AG04450 (cell line): ENCODE measurements around the gene TMEM109. TPM values are rescaled to one million over a fixed set of nuclear protein-coding genes. Genes with fewer than 3 reads are reported as not detected.

Experiments used
- CTCF ChIA-PET: fragments of 300-600, 350-600 bp; formaldehyde crosslinking; extraction: SDS; loops from one replicate; lab custom pipeline; 2022; ENCODE audit warnings: antibody characterized with exemption, inconsistent platforms; lab: Charles Lee
- POLR2A ChIA-PET: fragments of 350-600 bp; formaldehyde crosslinking; extraction: SDS; loops from one replicate; lab custom pipeline; 2021; ENCODE audit warnings: antibody characterized with exemption, inconsistent platforms; lab: Yijun Ruan, JAX
- DNase-seq: peaks from one replicate; pipeline ENCODE4 v3.0.0-alpha.2; 2011; ENCODE audit warnings: low read depth, low spot score
- H3K27ac ChIP-seq: one replicate; pipeline ENCODE4 v1.5.1; 2012; ENCODE audit warnings: low read depth, low read length, control low read depth
- H3K27me3 ChIP-seq: one replicate; pipeline ENCODE4 v1.6.0; 2012; ENCODE audit warnings: low read length; ENCODE audit not compliant: control insufficient read depth, insufficient read depth
- H3K4me3 ChIP-seq: 2 replicates; pipeline ENCODE4 v1.5.1; 2011; ENCODE audit warnings: mild to moderate bottlenecking, low read depth, low read length, control low read depth
- H3K9me3 ChIP-seq: 2 replicates; pipeline ENCODE4 v1.5.1; 2012; ENCODE audit warnings: low read length; ENCODE audit not compliant: control insufficient read depth, insufficient read depth
- polyA plus RNA-seq: library from polyadenylated mRNA; depleted of rRNA; stranded (reverse); fragments of >200 nt; gene quantifications from 2 replicates; pipeline ENCODE4 v1.2.3, GENCODE V29; 2011
- TF ChIP-seq, protein P1 (sequence below): IDR thresholded peaks from 2 replicates; pipeline ENCODE4 v1.5.1; 2011; ENCODE audit warnings: low read depth, low read length, control low read depth, inconsistent platforms

TMEM109 gene
- polyA plus RNA-seq, 1 experiment = 36.2 TPM

GRCh38 chr11:60937811-60938210 is 23.9 kb downstream of the TMEM109 start:
- no peak overlapping the region for H3K27ac ChIP-seq
- ChIA-PET POLR2A (no interaction called here), CTCF (no interaction called here)
- H3K4me3 ChIP-seq = no peak overlapping the region
- TF ChIP-seq, protein P1, sequence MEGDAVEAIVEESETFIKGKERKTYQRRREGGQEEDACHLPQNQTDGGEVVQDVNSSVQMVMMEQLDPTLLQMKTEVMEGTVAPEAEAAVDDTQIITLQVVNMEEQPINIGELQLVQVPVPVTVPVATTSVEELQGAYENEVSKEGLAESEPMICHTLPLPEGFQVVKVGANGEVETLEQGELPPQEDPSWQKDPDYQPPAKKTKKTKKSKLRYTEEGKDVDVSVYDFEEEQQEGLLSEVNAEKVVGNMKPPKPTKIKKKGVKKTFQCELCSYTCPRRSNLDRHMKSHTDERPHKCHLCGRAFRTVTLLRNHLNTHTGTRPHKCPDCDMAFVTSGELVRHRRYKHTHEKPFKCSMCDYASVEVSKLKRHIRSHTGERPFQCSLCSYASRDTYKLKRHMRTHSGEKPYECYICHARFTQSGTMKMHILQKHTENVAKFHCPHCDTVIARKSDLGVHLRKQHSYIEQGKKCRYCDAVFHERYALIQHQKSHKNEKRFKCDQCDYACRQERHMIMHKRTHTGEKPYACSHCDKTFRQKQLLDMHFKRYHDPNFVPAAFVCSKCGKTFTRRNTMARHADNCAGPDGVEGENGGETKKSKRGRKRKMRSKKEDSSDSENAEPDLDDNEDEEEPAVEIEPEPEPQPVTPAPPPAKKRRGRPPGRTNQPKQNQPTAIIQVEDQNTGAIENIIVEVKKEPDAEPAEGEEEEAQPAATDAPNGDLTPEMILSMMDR = no peak
- no peak for DNase-seq
- no peaks in the 10 kb centered on the region for H3K9me3 ChIP-seq
- peaks cover 2% of the 10 kb centered on the region for H3K27me3 ChIP-seq

GRCh38 chr11:60938500-60938899 is 24.5 kb downstream of the TMEM109 start:
- H3K4me3 ChIP-seq = no peak overlapping the region
- CTCF ChIA-PET = interaction anchor here (2.0 kb wide), 1 partner anchor 248 kb away, joined by 5 read pairs; no protein-coding TSS in a partner anchor

GRCh38 chr11:60939301-60939700 is 25.3 kb downstream of the TMEM109 start:
- CTCF ChIA-PET = interaction anchor here (1.6 to 2.0 kb wide), 2 partner anchors 234 to 248 kb away, joined by 4 to 5 read pairs; no protein-coding TSS in a partner anchor
- Histone ChIP-seq H3K4me3 (no peak overlapping the region), H3K27ac (no peak overlapping the region), H3K9me3 (no peaks in the 10 kb centered on the region), H3K27me3 (peaks cover 2% of the 10 kb centered on the region)
- TF ChIP-seq, protein P1 = no peak
- no peak for DNase-seq
- POLR2A ChIA-PET = interaction anchor here (0.5 kb wide), 1 partner anchor 9 kb away, joined by 4 read pairs; no protein-coding TSS in a partner anchor

More at GRCh38 chr11:60938500-60938899, 24.5 kb downstream of the TMEM109 start:
- no peaks in the 10 kb centered on the region for H3K9me3 ChIP-seq
- DNase-seq = no peak
- POLR2A ChIA-PET = interaction anchor here (0.6 kb wide), 1 partner anchor 17 kb away, joined by 4 read pairs; no protein-coding TSS in a partner anchor
- TF ChIP-seq, protein P1 = no peak
- H3K27ac ChIP-seq = no peak overlapping the region
- H3K27me3 ChIP-seq = peaks cover 2% of the 10 kb centered on the region

DNA sequence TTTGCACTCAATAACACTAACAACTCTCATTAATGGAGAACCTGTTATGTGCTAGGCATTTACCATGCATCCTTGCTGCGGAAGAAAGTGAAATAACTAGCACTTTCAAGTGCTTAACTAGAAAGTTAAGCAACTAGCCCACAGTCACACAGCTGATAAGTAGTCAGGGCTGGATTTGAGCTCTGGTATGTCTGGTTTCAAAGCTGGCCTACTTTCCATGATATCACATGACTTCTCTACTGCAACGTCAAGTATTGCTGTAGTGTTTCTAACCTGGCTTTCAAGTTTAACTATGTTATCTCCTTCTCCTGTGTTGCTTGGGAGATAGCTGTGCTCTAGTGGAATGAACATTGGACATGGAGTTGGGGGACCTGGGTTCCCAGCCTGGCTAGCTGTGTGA is 25.9 kb downstream of the TMEM109 start:
- POLR2A ChIA-PET = interaction anchor here (0.5 to 1.2 kb wide), 2 partner anchors 14 to 24 kb away, joined by 3 to 4 read pairs; no protein-coding TSS in a partner anchor
- Histone ChIP-seq H3K9me3 (no peaks in the 10 kb centered on the region), H3K27ac (no peak overlapping the region), H3K27me3 (peaks cover 2% of the 10 kb centered on the region), H3K4me3 (no peak overlapping the region)
- CTCF ChIA-PET = interaction anchor here (1.6 to 2.0 kb wide), 4 partner anchors 12 to 247 kb away, joined by 4 to 5 read pairs (median 4); no protein-coding TSS in a partner anchor
- TF ChIP-seq, protein P1 = no peak
- no peak for DNase-seq

DNA sequence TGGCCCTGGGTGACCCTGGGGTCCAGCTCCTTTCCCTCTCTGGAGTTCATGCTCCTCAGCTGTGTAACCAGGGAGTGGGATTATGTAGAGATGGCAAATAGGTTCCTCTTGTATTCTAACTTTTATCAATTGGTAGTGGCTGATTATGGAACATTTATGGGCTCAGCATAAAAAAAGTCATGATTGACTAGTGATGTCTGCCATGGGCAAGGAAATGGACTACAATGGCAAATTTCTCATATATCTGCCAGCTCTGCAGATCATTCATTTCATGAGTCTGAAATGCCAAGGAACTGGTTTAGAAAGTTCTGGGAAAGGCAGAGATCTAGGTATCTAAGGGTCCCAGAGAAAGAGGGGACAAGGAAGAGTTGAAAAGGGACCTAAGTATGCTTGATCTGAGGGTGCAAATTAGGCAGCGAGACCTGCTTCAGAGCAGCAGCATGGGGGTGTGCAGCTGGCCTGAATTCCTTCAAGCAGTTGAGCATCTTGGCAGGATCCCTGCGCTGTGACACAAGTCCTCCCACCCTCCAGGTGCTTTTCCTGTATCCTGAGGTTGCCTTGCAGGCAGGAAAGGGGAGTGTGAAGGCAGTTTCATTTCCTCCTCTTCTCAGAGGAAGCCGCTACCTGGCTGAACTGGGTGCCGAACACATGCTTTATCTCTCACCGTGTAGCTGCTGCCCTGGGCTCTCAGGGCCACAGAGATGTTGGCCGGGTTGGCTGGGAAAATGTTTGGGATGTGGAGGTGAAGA is 27.6 kb downstream of the TMEM109 start:
- no peaks in the 10 kb centered on the region for H3K9me3 ChIP-seq
- ChIA-PET CTCF (interaction anchor here (1.3 to 1.6 kb wide), 3 partner anchors 13 to 42 kb away, joined by 3 to 5 read pairs (median 4); no protein-coding TSS in a partner anchor), POLR2A (no interaction called here)
- TF ChIP-seq, protein P1 = no peak
- H3K27ac ChIP-seq = no peak overlapping the region
- H3K27me3 ChIP-seq = peaks cover 2% of the 10 kb centered on the region
- no peak for DNase-seq
- H3K4me3 ChIP-seq = no peak overlapping the region
